ENCODE measurements around the gene TTLL6.

The TTLL6 gene

DNA sequence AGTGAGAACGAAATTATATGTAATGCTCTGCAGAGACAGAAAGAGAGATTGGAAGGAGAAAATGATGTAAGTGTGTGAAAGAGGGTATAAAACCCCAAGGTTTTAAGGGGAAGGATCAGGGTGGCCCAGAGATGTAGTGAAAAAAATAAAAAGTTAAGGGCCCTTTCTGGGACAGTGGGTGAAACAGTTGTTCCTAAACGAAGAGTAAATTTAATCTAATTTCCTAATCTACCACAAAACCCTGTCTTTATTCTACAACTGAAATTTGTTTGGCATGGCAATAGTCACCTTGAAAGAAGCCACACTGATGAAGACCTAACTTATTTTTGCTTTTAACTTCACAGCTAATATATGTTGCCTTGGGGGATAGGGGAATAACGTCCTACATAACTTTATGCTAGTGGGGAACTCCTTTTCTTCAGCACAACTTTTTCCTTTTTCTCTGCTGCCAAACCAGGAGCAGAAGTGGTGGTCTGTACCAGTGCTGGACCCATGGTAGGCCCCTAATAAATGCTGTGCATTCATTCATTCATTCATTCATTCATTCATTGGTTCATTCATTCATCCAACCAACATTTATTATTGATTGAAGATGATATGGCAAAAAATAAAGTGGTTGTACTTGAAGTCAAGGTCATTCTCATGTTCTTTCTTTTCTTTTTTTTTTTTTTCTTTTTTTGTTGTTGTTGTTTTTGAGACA is 39.2 kb upstream of the TTLL6 start:
- H4K20me1 ChIP-seq (ENCODE audit: low read depth, low read length): no peaks in the 10 kb centered on the region
- H3K36me3 ChIP-seq (ENCODE audit: low read length): no peaks in the 10 kb centered on the region
- H3K4me2 ChIP-seq (ENCODE audit: low read depth, low read length, poor library complexity, severe bottlenecking): no peak overlapping the region
- no peak overlapping the region for H3K9ac ChIP-seq (ENCODE audit: low read length)
- TF ChIP-seq, protein P1, sequence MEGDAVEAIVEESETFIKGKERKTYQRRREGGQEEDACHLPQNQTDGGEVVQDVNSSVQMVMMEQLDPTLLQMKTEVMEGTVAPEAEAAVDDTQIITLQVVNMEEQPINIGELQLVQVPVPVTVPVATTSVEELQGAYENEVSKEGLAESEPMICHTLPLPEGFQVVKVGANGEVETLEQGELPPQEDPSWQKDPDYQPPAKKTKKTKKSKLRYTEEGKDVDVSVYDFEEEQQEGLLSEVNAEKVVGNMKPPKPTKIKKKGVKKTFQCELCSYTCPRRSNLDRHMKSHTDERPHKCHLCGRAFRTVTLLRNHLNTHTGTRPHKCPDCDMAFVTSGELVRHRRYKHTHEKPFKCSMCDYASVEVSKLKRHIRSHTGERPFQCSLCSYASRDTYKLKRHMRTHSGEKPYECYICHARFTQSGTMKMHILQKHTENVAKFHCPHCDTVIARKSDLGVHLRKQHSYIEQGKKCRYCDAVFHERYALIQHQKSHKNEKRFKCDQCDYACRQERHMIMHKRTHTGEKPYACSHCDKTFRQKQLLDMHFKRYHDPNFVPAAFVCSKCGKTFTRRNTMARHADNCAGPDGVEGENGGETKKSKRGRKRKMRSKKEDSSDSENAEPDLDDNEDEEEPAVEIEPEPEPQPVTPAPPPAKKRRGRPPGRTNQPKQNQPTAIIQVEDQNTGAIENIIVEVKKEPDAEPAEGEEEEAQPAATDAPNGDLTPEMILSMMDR (IDR thresholded peaks at IDR 0.05; ENCODE audit: insufficient read depth, low read length, poor library complexity, severe bottlenecking): no peak
- no peak for TF ChIP-seq EZH2phosphoT487 (conservative IDR thresholded peaks at IDR 0.05; ENCODE audit: low read length)
- H3K4me3 ChIP-seq (ENCODE audit: insufficient read depth, low read length, poor library complexity, severe bottlenecking): no peak overlapping the region
- H3K9me3 ChIP-seq (ENCODE audit: insufficient read depth, low read length): no peaks in the 10 kb centered on the region
- H3K9me2 ChIP-seq (replicated peaks; ENCODE audit: insufficient read depth, low read length): no peaks in the 10 kb centered on the region
- H3K27me3 ChIP-seq (ENCODE audit: low read length): no peaks in the 10 kb centered on the region
- H3K27ac ChIP-seq (ENCODE audit: low read depth, low read length): no peak overlapping the region
- H3F3A ChIP-seq (ENCODE audit: insufficient read depth): no peaks in the 10 kb centered on the region
- H2AFZ ChIP-seq (ENCODE audit: low read depth, low read length, severe bottlenecking): no peak overlapping the region
- H3K79me2 ChIP-seq (ENCODE audit: insufficient read depth, low read length): no peaks in the 10 kb centered on the region

DNA sequence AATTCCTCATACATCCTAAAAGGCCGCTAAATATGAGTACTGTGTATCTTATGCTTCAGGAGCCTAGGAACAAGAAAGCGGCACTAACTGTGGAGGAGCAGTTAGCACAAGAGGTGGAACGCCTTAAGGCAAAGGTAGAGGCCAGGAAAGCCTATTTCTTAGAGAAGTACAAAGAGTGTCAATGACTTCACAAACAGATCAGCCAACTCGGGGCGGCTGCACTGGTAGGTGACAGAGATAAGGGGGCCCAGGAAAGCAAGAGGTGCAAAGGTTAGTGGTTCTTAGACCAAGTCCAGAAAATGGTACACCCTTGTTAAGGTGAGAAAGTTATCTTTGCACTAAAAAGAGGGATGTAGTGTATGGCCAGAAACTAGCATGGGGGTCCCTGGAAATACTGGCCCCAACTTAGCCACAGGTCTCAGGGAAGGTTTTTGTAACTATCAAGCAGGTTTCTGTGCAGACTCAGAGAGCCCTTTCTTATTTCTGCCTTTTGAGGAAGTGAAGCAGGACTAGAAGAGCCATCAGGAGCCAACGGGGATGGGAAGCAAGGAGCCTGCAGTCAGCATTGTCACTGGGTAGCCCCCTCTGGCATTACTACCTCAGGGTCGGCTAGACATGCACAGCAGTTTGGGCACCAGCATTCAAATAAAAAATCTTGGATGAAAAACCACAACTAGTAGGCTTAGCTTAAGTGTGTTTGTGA is 37.9 kb upstream of the TTLL6 start:
- Histone ChIP-seq H3K4me3 (ENCODE audit: insufficient read depth, low read length, poor library complexity, severe bottlenecking) (no peak overlapping the region), H3F3A (ENCODE audit: insufficient read depth) (no peaks in the 10 kb centered on the region), H4K20me1 (ENCODE audit: low read depth, low read length) (no peaks in the 10 kb centered on the region), H3K9ac (ENCODE audit: low read length) (no peak overlapping the region), H3K9me3 (ENCODE audit: insufficient read depth, low read length) (no peaks in the 10 kb centered on the region), H3K9me2 (replicated peaks; ENCODE audit: insufficient read depth, low read length) (no peaks in the 10 kb centered on the region), H3K4me2 (ENCODE audit: low read depth, low read length, poor library complexity, severe bottlenecking) (no peak overlapping the region), H3K79me2 (ENCODE audit: insufficient read depth, low read length) (no peaks in the 10 kb centered on the region), H3K27ac (ENCODE audit: low read depth, low read length) (no peak overlapping the region), H2AFZ (ENCODE audit: low read depth, low read length, severe bottlenecking) (no peak overlapping the region), H3K36me3 (ENCODE audit: low read length) (no peaks in the 10 kb centered on the region), H3K27me3 (ENCODE audit: low read length) (no peaks in the 10 kb centered on the region)
- TF ChIP-seq, protein P1 (IDR thresholded peaks at IDR 0.05; ENCODE audit: insufficient read depth, low read length, poor library complexity, severe bottlenecking): no peak
- TF ChIP-seq EZH2phosphoT487 (conservative IDR thresholded peaks at IDR 0.05; ENCODE audit: low read length): no peak

DNA sequence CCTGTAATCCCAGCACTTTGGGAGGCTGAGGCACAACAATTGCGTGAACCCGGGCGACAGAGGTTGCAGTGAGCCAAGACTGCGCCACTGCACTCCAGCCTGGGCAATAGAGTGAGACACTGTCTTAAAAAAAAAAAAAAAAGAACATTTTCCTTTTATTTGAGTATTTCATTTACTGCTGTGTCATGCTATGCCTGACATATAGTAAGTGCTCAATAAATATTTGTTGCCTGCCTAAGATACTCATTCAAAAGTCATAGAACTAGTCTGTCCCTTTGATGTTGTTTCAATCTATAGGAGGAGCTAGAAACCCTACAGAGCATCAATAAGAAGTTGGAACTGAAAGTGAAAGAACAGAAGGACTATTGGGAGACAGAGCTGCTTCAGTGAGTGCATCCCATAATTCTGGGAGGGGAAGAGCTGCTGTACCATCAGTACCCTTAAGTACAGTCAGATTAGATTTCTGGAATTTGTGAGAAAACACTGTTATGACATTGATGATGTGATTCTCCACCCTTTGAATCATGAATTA is 33.8 kb upstream of the TTLL6 start:
- Histone ChIP-seq H3K4me2 (ENCODE audit: low read depth, low read length, poor library complexity, severe bottlenecking) (no peak overlapping the region), H3F3A (ENCODE audit: insufficient read depth) (no peaks in the 10 kb centered on the region), H3K79me2 (ENCODE audit: insufficient read depth, low read length) (no peaks in the 10 kb centered on the region), H3K36me3 (ENCODE audit: low read length) (no peaks in the 10 kb centered on the region), H4K20me1 (ENCODE audit: low read depth, low read length) (no peaks in the 10 kb centered on the region), H3K27me3 (ENCODE audit: low read length) (no peaks in the 10 kb centered on the region), H3K27ac (ENCODE audit: low read depth, low read length) (no peak overlapping the region), H3K4me3 (ENCODE audit: insufficient read depth, low read length, poor library complexity, severe bottlenecking) (no peak overlapping the region), H3K9ac (ENCODE audit: low read length) (no peak overlapping the region), H3K9me3 (ENCODE audit: insufficient read depth, low read length) (no peaks in the 10 kb centered on the region), H3K9me2 (replicated peaks; ENCODE audit: insufficient read depth, low read length) (no peaks in the 10 kb centered on the region), H2AFZ (ENCODE audit: low read depth, low read length, severe bottlenecking) (no peak overlapping the region)
- TF ChIP-seq, protein P1 (IDR thresholded peaks at IDR 0.05; ENCODE audit: insufficient read depth, low read length, poor library complexity, severe bottlenecking): no peak
- TF ChIP-seq EZH2phosphoT487 (conservative IDR thresholded peaks at IDR 0.05; ENCODE audit: low read length): no peak
